Trophoblast cell (in vitro differentiated cells and primary cell): ENCODE data around the gene POC1B.

Experiments used
- DNase-seq, 2 donors: peaks; one replicate each; pipeline ENCODE4 v3.0.0-alpha.2; 2016
- H2AFZ ChIP-seq: 2 replicates; pipeline ENCODE4 v1.6.1; 2013; ENCODE audit warnings: low read length, moderate library complexity, mild to moderate bottlenecking; ENCODE audit not compliant: insufficient read depth, poor library complexity
- H2AK5ac ChIP-seq: 2 replicates; pipeline ENCODE4 v1.6.1; 2013; ENCODE audit warnings: mild to moderate bottlenecking, low read length
- H2BK120ac ChIP-seq: 2 replicates; pipeline ENCODE4 v1.6.1; 2013; ENCODE audit warnings: low read length, mild to moderate bottlenecking, moderate library complexity; ENCODE audit not compliant: insufficient read depth, poor library complexity
- H2BK12ac ChIP-seq: 2 replicates; pipeline ENCODE4 v1.6.1; 2013; ENCODE audit warnings: mild to moderate bottlenecking, low read length, moderate library complexity
- H2BK5ac ChIP-seq: 2 replicates; pipeline ENCODE4 v1.6.1; 2013; ENCODE audit warnings: low read length, low read depth, moderate library complexity, mild to moderate bottlenecking; ENCODE audit not compliant: poor library complexity
- H3K14ac ChIP-seq: 2 replicates; pipeline ENCODE4 v1.6.1; 2013; ENCODE audit warnings: mild to moderate bottlenecking, low read length
- H3K18ac ChIP-seq: 2 replicates; pipeline ENCODE4 v1.6.1; 2013; ENCODE audit warnings: mild to moderate bottlenecking, low read length
- H3K23ac ChIP-seq: 2 replicates; pipeline ENCODE4 v1.6.1; 2013; ENCODE audit warnings: low read length
- H3K27ac ChIP-seq: 2 replicates; pipeline ENCODE4 v1.5.1; 2013; ENCODE audit warnings: low read depth, mild to moderate bottlenecking, inconsistent platforms, low read length, moderate library complexity
- H3K27me3 ChIP-seq: 2 replicates; pipeline ENCODE4 v1.6.1; 2013; ENCODE audit warnings: inconsistent platforms, mild to moderate bottlenecking, low read length, moderate library complexity; ENCODE audit not compliant: insufficient read depth
- H3K36me3 ChIP-seq, 2 experiments: 1 replicate in 1 of 2; 2 replicates in 1 of 2; pipeline ENCODE4 v1.6.1; 2013; ENCODE audit warnings: low read length in 2 of 2, mild to moderate bottlenecking in 2 of 2, moderate library complexity in 1 of 2; ENCODE audit not compliant: insufficient read depth in 2 of 2, control insufficient read depth in 1 of 2
- H3K4ac ChIP-seq: 2 replicates; pipeline ENCODE4 v1.6.1; 2013; ENCODE audit warnings: low read depth, mild to moderate bottlenecking, low read length, moderate library complexity
- H3K4me1 ChIP-seq, 2 experiments: 1 replicate in 1 of 2; 2 replicates in 1 of 2; pipeline ENCODE4 v1.6.1; 2013; ENCODE audit warnings: low read length in 2 of 2, mild to moderate bottlenecking in 2 of 2, moderate library complexity in 1 of 2; ENCODE audit not compliant: insufficient read depth in 2 of 2, control insufficient read depth in 1 of 2
- H3K4me2 ChIP-seq: 2 replicates; pipeline ENCODE4 v1.6.1; 2013; ENCODE audit warnings: inconsistent platforms, mild to moderate bottlenecking, low read length, moderate library complexity
- H3K4me3 ChIP-seq: 2 replicates; pipeline ENCODE4 v1.5.1; 2013; ENCODE audit warnings: mild to moderate bottlenecking, low read depth, low read length, inconsistent platforms
- H3K79me1 ChIP-seq: one replicate; pipeline ENCODE4 v1.6.1; 2013; ENCODE audit warnings: low read length
- H3K79me2 ChIP-seq: 2 replicates; pipeline ENCODE4 v1.6.1; 2013; ENCODE audit warnings: low read length, mild to moderate bottlenecking; ENCODE audit not compliant: control insufficient read depth, insufficient read depth, poor library complexity
- H3K9ac ChIP-seq: 2 replicates; pipeline ENCODE4 v1.6.1; 2013; ENCODE audit warnings: mild to moderate bottlenecking, low read length
- H3K9me3 ChIP-seq: 2 replicates; pipeline ENCODE4 v1.6.1; 2013; ENCODE audit warnings: low read depth, mild to moderate bottlenecking, control low read depth, inconsistent platforms, low read length; ENCODE audit not compliant: insufficient read depth
- H4K12ac ChIP-seq: 2 replicates; pipeline ENCODE4 v1.6.1; 2013; ENCODE audit warnings: low read depth, mild to moderate bottlenecking, low read length, moderate library complexity
- H4K8ac ChIP-seq: 2 replicates; pipeline ENCODE4 v1.6.1; 2013; ENCODE audit warnings: low read depth, mild to moderate bottlenecking, low read length, moderate library complexity
- H4K91ac ChIP-seq: one replicate; pipeline ENCODE4 v1.6.1; 2013; ENCODE audit warnings: low read depth, mild to moderate bottlenecking, low read length, moderate library complexity
- WGBS: extraction: QIAGEN DNeasy Blood & Tissue Kit; methylation state at CpG from one replicate; pipeline ENCODE4 v1.1.7; 2013; ENCODE audit warnings: missing lambda C conversion rate; ENCODE audit not compliant: insufficient read length, insufficient coverage; ENCODE audit errors: extremely low coverage; 5-methylcytosine and 5-hydroxymethylcytosine counted together

POC1B gene

DNA sequence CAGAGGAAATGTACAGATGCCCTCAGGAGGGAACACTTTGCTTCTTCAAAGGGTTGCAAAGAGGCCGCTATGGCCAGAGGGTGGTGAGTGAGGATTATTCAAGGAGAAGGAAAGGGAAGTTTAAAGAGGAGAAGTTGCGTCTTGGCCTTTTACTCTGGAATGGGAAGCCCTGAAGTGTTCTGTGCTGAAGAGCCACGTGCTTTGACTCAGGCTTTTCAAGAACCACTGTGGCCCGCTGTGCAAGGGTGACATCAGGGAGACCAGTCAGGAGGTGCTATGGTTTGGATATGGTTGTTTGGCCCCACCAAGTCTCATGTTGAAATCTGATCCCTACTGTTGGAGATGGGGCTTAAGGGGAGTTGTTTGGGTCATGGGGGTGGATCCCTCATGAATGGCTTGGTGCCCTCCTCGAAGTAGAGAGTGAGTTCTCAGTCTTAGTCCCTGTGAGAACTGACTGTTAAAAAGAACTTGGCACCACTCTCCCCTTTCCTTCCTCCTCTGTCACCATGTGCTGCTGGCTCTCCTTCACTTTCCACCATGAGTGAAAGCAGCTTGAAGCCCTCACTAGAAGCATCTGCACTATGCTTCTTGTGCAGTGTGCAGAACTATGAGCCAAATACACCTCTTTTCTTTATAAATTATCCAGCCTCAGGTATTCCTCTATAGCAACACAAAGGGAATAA lies 107.5 kb downstream of the POC1B start:
- Histone ChIP-seq H3K27me3 (no peaks in the 10 kb centered on the region), H2AK5ac (no peak overlapping the region), H2AFZ (no peak overlapping the region), H4K12ac (no peak overlapping the region), H3K4ac (no peak overlapping the region), H3K4me3 (no peak overlapping the region), H4K8ac (no peak overlapping the region), H3K9ac (peak overlapping the region; percentile 25), H3K36me3 (no peaks in the 10 kb centered on the region), H2BK5ac (no peak overlapping the region), H3K23ac (no peak overlapping the region), H4K91ac (no peak overlapping the region), H3K14ac (no peak overlapping the region), H3K27ac (no peak overlapping the region), H2BK120ac (no peak overlapping the region), H3K79me1 (no peaks in the 10 kb centered on the region), H3K79me2 (no peaks in the 10 kb centered on the region), H3K4me2 (no peak overlapping the region), H2BK12ac (no peak overlapping the region), H3K4me1 (peaks cover 0 to 2% of the 10 kb centered on the region in 2 experiments), H3K18ac (no peak overlapping the region), H3K9me3 (no peaks in the 10 kb centered on the region)
- WGBS, result no CpG with 5 or more reads among the region's 5 CpGs
- DNase-seq, result peak; percentile 40

DNA sequence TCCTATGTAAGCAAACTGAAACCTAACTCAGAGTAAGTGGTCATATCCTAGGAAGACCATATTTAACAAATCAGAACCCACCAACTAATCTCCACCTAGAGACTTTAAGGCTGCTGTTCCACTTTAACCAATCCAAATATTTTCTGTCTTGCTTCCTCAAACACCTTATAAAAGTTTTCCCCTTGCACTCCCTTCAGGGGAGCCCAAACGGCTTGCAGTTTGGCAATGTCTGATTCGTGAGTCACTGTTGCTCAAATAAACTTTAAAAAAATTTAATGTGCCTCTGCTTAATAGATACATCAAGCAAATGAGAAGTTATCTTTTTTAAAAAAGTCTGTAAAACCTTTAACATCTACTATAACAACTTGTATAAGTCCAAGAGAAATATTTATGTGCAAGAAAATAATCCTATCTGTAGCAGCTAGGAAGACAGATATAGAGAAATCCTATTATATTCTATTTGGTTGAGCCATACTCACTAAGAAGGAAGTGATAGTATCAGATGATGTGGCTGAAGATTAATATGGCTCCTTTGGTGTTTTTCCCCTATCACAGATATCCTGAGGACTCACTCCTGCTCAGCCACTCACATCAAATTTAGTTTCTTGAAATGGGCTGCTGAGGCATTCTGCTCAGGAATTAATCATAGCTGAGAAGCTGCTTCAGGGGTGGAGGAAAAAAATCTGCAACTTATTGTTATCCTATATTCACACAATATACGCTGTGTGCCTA lies 108.4 kb downstream of the POC1B start:
- H4K91ac ChIP-seq, result no peak overlapping the region
- no peak overlapping the region for H2AFZ ChIP-seq
- no peak overlapping the region for H3K27ac ChIP-seq
- H4K8ac ChIP-seq, result no peak overlapping the region
- no peaks in the 10 kb centered on the region for H3K79me2 ChIP-seq
- no peak overlapping the region for H2AK5ac ChIP-seq
- H3K23ac ChIP-seq, result no peak overlapping the region
- peaks cover 0 to 2% of the 10 kb centered on the region in 2 experiments for H3K4me1 ChIP-seq
- no CpG with 5 or more reads among the region's 3 CpGs for WGBS
- no peaks in the 10 kb centered on the region for H3K79me1 ChIP-seq
- H3K4ac ChIP-seq, result no peak overlapping the region
- no peak overlapping the region for H2BK12ac ChIP-seq
- H3K36me3 ChIP-seq, result no peaks in the 10 kb centered on the region
- DNase-seq, result no peak
- no peak overlapping the region for H3K14ac ChIP-seq
- no peak overlapping the region for H3K4me2 ChIP-seq
- H2BK120ac ChIP-seq, result no peak overlapping the region
- no peak overlapping the region for H3K9ac ChIP-seq
- H4K12ac ChIP-seq, result no peak overlapping the region
- H3K27me3 ChIP-seq, result no peaks in the 10 kb centered on the region
- no peaks in the 10 kb centered on the region for H3K9me3 ChIP-seq
- no peak overlapping the region for H3K18ac ChIP-seq
- no peak overlapping the region for H2BK5ac ChIP-seq
- no peak overlapping the region for H3K4me3 ChIP-seq

DNA sequence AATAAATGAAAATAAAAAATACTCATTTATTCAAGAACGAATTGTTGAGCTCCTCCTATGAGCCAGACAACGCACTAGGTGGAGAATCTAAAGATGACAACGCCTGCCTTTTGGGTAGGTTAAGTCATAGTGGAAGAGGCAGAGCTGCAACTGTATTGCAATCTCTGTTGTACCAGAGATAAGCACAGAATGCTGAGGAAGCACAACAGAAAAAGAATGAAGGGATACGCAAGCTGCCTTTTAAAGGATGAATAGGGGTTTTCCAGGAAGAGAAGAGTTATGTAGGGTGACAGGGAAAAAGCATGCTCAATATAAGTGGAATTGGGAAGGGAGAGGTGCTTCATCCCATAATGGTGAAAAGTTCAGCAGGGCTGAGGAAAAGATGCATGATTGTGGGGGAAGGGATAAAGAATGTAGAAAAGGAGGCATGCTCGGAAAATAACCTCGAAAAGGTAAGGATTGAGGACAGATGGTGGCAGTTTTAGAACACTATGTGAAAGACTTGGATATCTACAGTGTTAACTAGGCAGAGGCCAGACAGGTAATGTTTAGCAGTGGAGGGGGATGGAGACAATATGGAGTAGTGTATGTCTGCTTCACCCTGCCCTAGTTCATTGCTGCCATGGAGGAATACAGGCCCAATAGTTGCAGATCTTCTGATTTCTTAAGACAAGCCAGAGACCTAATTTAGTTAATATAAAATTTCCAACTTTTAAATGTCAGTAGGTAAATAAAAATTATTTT lies 109.6 kb downstream of the POC1B start:
- Histone ChIP-seq H2AFZ (no peak overlapping the region), H3K9ac (no peak overlapping the region), H2BK120ac (no peak overlapping the region), H3K79me2 (no peaks in the 10 kb centered on the region), H3K18ac (no peak overlapping the region), H4K91ac (no peak overlapping the region), H3K79me1 (no peaks in the 10 kb centered on the region), H3K4ac (no peak overlapping the region), H3K14ac (no peak overlapping the region), H3K4me2 (no peak overlapping the region), H2AK5ac (no peak overlapping the region), H2BK5ac (no peak overlapping the region), H3K4me3 (no peak overlapping the region), H3K36me3 (no peaks in the 10 kb centered on the region), H3K9me3 (no peaks in the 10 kb centered on the region), H3K4me1 (no peaks in the 10 kb centered on the region), H3K27ac (no peak overlapping the region), H3K23ac (no peak overlapping the region), H3K27me3 (no peaks in the 10 kb centered on the region), H2BK12ac (no peak overlapping the region), H4K8ac (no peak overlapping the region), H4K12ac (no peak overlapping the region)
- WGBS, result no CpG with 5 or more reads among the region's 6 CpGs
- DNase-seq, result no peak

DNA sequence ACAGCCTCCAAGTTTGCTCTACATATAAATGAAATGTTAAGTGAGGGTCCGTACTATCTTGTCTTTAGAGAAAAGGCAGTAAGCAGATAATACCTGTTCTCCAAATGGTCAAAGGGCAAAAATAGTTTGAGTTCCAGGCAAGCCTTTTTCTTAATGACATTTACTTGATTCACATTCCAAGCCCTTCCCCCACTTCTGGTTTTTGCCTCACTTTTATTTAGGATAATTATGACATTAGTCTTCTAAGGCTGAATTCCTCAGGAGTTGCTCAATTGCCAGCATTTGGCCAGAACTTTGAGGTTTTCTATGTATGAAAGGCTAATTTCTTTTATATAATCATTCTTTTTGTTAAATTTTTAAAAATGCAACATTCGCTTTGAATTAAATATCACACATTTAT lies 111.0 kb downstream of the POC1B start:
- no peak overlapping the region for H3K18ac ChIP-seq
- no peak overlapping the region for H2BK12ac ChIP-seq
- no peak overlapping the region for H3K9ac ChIP-seq
- WGBS, result no CpG with 5 or more reads among the region's 2 CpGs
- H4K12ac ChIP-seq, result no peak overlapping the region
- no peak overlapping the region for H4K8ac ChIP-seq
- no peak overlapping the region for H2BK5ac ChIP-seq
- H2AFZ ChIP-seq, result no peak overlapping the region
- H2AK5ac ChIP-seq, result no peak overlapping the region
- no peaks in the 10 kb centered on the region for H3K36me3 ChIP-seq
- no peak overlapping the region for H4K91ac ChIP-seq
- H2BK120ac ChIP-seq, result no peak overlapping the region
- H3K27me3 ChIP-seq, result no peaks in the 10 kb centered on the region
- no peak overlapping the region for H3K4me2 ChIP-seq
- H3K14ac ChIP-seq, result no peak overlapping the region
- H3K23ac ChIP-seq, result no peak overlapping the region
- H3K4me1 ChIP-seq, result no peaks in the 10 kb centered on the region
- H3K79me2 ChIP-seq, result no peaks in the 10 kb centered on the region
- peak in 1 of 2 donors; percentile 60 for DNase-seq
- no peak overlapping the region for H3K4me3 ChIP-seq
- no peaks in the 10 kb centered on the region for H3K79me1 ChIP-seq
- H3K9me3 ChIP-seq, result no peaks in the 10 kb centered on the region
- H3K27ac ChIP-seq, result no peak overlapping the region
- H3K4ac ChIP-seq, result no peak overlapping the region
